ENCODE data around the gene APLP2. TPM values are rescaled to one million over a fixed set of nuclear protein-coding genes. Genes with fewer than 3 reads are reported as not detected.

Gene APLP2
- total and polyA plus RNA-seq, 2 experiments from 2014 or later, result 322 to 362 TPM

DNA sequence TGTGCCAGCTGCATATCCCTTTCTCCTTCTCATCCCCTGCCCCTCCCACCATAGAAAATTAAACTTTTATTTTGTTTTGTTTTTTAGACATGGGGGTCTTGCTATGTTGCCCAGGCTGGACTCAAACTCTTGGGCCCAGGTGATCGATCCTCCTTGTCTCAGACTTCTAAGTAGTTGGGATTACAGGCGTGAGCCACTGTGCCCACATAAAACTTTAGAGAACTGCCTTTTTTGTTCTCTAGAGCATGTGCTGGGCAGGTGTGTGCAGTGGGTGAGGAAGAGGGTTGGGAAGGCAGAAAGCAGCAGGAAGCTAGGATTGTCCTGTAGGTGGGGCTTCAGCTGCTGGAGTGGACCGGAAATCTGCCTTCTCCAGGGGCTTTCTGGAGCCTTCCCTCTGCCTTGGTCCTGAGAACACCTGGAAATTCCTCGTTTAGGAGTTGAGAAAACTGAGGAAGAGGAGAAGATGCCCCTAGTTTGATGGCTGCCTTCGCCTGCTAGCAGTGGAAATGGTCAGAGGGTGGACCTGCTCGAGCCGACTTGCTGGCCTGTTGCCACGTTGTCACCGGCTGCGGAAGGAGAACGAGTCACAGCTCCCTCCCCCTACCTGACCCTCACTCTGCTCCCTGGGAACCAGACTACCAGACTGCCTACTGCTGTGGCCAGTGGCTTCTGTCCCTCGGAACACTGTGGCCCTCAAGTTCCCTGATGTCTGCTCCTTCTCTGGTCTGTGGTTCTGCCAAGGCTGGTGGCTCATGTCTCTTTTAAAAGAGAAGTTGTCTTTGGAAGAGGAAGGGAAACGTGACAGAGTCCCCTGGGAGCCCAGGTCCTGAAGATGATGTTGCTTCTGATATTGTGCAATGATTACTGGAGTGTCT lies 93.9 kb downstream of the APLP2 start:
- no peaks in the 10 kb centered on the region; the same call in 2 of the 3 replicates for H3K9me3 Mint-ChIP-seq
- Histone ChIP-seq H2AFZ (no peak overlapping the region), H3K4me3 (no peak overlapping the region), H3K4me2 (no peak overlapping the region), H4K20me1 (replicated peaks; ENCODE audit: insufficient read depth) (peaks cover 9% of the 10 kb centered on the region; the same call in 1 of the 2 replicates), H3K79me2 (replicated peaks; ENCODE audit: insufficient read depth) (peaks cover 8% of the 10 kb centered on the region; the same call in 1 of the 2 replicates), H3K4me1 (ENCODE audit: insufficient read depth) (peaks cover 26% of the 10 kb centered on the region), H3K9me2 (ENCODE audit: insufficient read depth) (no peaks in the 10 kb centered on the region), H3K36me3 (ENCODE audit: insufficient read depth) (no peaks in the 10 kb centered on the region; the same call in 1 of the 2 replicates), H3K27ac (ENCODE audit: low read depth) (no peak overlapping the region), H3F3A (replicated peaks; ENCODE audit: low read depth) (peaks cover 8% of the 10 kb centered on the region; the same call in 1 of the 2 replicates), H3K27me3 (ENCODE audit: insufficient read depth) (peaks cover 41% of the 10 kb centered on the region)
- TF ChIP-seq, protein P1, sequence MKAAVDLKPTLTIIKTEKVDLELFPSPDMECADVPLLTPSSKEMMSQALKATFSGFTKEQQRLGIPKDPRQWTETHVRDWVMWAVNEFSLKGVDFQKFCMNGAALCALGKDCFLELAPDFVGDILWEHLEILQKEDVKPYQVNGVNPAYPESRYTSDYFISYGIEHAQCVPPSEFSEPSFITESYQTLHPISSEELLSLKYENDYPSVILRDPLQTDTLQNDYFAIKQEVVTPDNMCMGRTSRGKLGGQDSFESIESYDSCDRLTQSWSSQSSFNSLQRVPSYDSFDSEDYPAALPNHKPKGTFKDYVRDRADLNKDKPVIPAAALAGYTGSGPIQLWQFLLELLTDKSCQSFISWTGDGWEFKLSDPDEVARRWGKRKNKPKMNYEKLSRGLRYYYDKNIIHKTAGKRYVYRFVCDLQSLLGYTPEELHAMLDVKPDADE (IDR thresholded peaks at IDR 0.05), result no peak
- TF ChIP-seq, protein P2, sequence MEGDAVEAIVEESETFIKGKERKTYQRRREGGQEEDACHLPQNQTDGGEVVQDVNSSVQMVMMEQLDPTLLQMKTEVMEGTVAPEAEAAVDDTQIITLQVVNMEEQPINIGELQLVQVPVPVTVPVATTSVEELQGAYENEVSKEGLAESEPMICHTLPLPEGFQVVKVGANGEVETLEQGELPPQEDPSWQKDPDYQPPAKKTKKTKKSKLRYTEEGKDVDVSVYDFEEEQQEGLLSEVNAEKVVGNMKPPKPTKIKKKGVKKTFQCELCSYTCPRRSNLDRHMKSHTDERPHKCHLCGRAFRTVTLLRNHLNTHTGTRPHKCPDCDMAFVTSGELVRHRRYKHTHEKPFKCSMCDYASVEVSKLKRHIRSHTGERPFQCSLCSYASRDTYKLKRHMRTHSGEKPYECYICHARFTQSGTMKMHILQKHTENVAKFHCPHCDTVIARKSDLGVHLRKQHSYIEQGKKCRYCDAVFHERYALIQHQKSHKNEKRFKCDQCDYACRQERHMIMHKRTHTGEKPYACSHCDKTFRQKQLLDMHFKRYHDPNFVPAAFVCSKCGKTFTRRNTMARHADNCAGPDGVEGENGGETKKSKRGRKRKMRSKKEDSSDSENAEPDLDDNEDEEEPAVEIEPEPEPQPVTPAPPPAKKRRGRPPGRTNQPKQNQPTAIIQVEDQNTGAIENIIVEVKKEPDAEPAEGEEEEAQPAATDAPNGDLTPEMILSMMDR (conservative IDR thresholded peaks at IDR 0.05; ENCODE audit: low read depth in 2 of 2), result 0 out of 4 replicates have a peak, but pooled peaks have one; percentile 8 to 20
- no peak overlapping the region for H3K27ac Mint-ChIP-seq
- H3K27me3 Mint-ChIP-seq (ENCODE audit: insufficient read depth, low read depth, poor library complexity), result peaks cover 40% of the 10 kb centered on the region
- peaks cover 34% of the 10 kb centered on the region for H3K4me1 Mint-ChIP-seq
- DNase-seq (ENCODE audit: low spot score), result no peak
- no peak overlapping the region for H3K4me3 Mint-ChIP-seq
- ATAC-seq, result no peak
- H3K36me3 Mint-ChIP-seq (ENCODE audit: low read depth), result no peaks in the 10 kb centered on the region; the same call in 2 of the 3 replicates

DNA sequence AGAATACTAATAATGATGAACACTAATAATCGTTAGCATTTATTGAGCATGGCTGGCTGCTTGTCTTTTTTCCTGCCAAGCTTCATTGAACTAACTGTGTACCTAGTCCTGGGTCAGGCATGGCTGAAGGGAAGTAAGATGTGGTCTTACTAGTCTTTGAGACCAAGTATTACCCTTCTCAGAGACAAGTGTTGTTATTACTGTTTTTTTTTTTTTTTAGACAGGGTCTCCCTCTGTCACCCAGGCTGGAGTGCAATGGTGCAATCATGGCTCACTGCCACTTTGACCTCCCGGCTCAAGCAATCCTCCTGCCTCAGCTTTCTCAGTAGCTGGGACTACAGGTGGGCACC lies 94.5 kb downstream of the APLP2 start:
- H2AFZ ChIP-seq, result no peak overlapping the region
- Mint-ChIP-seq H3K9me3 (no peaks in the 10 kb centered on the region), H3K4me3 (no peak overlapping the region), H3K27ac (no peak overlapping the region), H3K4me1 (peaks cover 28% of the 10 kb centered on the region), H3K27me3 (ENCODE audit: insufficient read depth, low read depth, poor library complexity) (peaks cover 37% of the 10 kb centered on the region), H3K36me3 (ENCODE audit: low read depth) (no peaks in the 10 kb centered on the region; the same call in 2 of the 3 replicates)
- DNase-seq (ENCODE audit: low spot score) (no peak), ATAC-seq (no peak)
- peaks cover 11% of the 10 kb centered on the region for H4K20me1 ChIP-seq (replicated peaks; ENCODE audit: insufficient read depth)
- H3K27me3 ChIP-seq (ENCODE audit: insufficient read depth), result peaks cover 38% of the 10 kb centered on the region
- peaks cover 8% of the 10 kb centered on the region; the same call in 1 of the 2 replicates for H3K79me2 ChIP-seq (replicated peaks; ENCODE audit: insufficient read depth)
- no peak overlapping the region for H3K27ac ChIP-seq (ENCODE audit: low read depth)
- H3K4me1 ChIP-seq (ENCODE audit: insufficient read depth), result peaks cover 20% of the 10 kb centered on the region
- no peak overlapping the region for H3K4me3 ChIP-seq
- peaks cover 3% of the 10 kb centered on the region; the same call in 1 of the 2 replicates for H3F3A ChIP-seq (replicated peaks; ENCODE audit: low read depth)
- H3K4me2 ChIP-seq, result no peak overlapping the region
- no peaks in the 10 kb centered on the region; the same call in 1 of the 2 replicates for H3K36me3 ChIP-seq (ENCODE audit: insufficient read depth)
- no peaks in the 10 kb centered on the region for H3K9me2 ChIP-seq (ENCODE audit: insufficient read depth)
- TF ChIP-seq ZNF114 (CRISPR knock-in tag; IDR thresholded peaks at IDR 0.05) (no peak), POLR2AphosphoS5 (IDR thresholded peaks at IDR 0.05; ENCODE audit: low read depth) (no peak), JUNB (IDR thresholded peaks at IDR 0.05; ENCODE audit: unreplicated experiment) (no peak), NANOG (IDR thresholded peaks at IDR 0.05; ENCODE audit: borderline replicate concordance) (no peak), CREB1 (CRISPR knock-in tag; IDR thresholded peaks at IDR 0.05; ENCODE audit: low read depth) (no peak), ZNF331 (CRISPR knock-in tag; IDR thresholded peaks at IDR 0.05; ENCODE audit: low read depth) (no peak), STAT1 (IDR thresholded peaks at IDR 0.05; ENCODE audit: unreplicated experiment) (no peak), EZH2 (IDR thresholded peaks at IDR 0.05; ENCODE audit: low read depth, unreplicated experiment) (no peak), EZH2phosphoT487 (IDR thresholded peaks at IDR 0.05; ENCODE audit: unreplicated experiment) (no peak)
- TF ChIP-seq, protein P2 (conservative IDR thresholded peaks at IDR 0.05; ENCODE audit: low read depth in 2 of 2), result no peak
- TF ChIP-seq, protein P1 (IDR thresholded peaks at IDR 0.05), result no peak
- TF ChIP-seq, protein P3, sequence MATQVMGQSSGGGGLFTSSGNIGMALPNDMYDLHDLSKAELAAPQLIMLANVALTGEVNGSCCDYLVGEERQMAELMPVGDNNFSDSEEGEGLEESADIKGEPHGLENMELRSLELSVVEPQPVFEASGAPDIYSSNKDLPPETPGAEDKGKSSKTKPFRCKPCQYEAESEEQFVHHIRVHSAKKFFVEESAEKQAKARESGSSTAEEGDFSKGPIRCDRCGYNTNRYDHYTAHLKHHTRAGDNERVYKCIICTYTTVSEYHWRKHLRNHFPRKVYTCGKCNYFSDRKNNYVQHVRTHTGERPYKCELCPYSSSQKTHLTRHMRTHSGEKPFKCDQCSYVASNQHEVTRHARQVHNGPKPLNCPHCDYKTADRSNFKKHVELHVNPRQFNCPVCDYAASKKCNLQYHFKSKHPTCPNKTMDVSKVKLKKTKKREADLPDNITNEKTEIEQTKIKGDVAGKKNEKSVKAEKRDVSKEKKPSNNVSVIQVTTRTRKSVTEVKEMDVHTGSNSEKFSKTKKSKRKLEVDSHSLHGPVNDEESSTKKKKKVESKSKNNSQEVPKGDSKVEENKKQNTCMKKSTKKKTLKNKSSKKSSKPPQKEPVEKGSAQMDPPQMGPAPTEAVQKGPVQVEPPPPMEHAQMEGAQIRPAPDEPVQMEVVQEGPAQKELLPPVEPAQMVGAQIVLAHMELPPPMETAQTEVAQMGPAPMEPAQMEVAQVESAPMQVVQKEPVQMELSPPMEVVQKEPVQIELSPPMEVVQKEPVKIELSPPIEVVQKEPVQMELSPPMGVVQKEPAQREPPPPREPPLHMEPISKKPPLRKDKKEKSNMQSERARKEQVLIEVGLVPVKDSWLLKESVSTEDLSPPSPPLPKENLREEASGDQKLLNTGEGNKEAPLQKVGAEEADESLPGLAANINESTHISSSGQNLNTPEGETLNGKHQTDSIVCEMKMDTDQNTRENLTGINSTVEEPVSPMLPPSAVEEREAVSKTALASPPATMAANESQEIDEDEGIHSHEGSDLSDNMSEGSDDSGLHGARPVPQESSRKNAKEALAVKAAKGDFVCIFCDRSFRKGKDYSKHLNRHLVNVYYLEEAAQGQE (IDR thresholded peaks at IDR 0.05; ENCODE audit: unreplicated experiment), result no peak

All from GM23338 (cell line).